Measurements from ENCODE around the gene ITSN1.

Gene ITSN1

DNA sequence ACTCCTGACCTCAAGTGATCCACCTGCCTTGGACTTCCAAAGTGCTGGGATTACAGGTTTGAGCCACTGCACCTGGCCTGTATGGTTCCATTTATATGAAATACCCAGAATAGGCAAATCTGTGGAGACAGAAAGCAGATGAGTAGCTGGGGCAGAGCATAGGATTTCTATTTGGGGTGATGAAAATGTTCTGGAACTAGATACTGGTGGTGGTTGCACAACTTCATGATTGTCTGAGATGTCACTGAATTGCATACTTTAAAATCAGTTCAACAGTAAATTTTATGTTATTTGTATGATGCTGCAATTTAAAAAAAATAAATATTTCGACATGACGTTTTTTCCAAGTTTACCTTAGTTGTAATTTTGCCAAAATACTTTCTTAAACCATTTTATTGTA, 23.9 kb downstream of the ITSN1 start:
- DNase-seq (ENCODE audit: low spot score) = no peak
- in situ Hi-C loops (cut with MboI; ENCODE audit: low sequenced_read_pairs, unreplicated experiment) = no loop called here
- TF ChIP-seq, protein P1, sequence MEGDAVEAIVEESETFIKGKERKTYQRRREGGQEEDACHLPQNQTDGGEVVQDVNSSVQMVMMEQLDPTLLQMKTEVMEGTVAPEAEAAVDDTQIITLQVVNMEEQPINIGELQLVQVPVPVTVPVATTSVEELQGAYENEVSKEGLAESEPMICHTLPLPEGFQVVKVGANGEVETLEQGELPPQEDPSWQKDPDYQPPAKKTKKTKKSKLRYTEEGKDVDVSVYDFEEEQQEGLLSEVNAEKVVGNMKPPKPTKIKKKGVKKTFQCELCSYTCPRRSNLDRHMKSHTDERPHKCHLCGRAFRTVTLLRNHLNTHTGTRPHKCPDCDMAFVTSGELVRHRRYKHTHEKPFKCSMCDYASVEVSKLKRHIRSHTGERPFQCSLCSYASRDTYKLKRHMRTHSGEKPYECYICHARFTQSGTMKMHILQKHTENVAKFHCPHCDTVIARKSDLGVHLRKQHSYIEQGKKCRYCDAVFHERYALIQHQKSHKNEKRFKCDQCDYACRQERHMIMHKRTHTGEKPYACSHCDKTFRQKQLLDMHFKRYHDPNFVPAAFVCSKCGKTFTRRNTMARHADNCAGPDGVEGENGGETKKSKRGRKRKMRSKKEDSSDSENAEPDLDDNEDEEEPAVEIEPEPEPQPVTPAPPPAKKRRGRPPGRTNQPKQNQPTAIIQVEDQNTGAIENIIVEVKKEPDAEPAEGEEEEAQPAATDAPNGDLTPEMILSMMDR (IDR thresholded peaks at IDR 0.05; ENCODE audit: borderline replicate concordance, control extremely low read depth, extremely low read depth, insufficient read depth, missing control alignments) = no peak

DNA sequence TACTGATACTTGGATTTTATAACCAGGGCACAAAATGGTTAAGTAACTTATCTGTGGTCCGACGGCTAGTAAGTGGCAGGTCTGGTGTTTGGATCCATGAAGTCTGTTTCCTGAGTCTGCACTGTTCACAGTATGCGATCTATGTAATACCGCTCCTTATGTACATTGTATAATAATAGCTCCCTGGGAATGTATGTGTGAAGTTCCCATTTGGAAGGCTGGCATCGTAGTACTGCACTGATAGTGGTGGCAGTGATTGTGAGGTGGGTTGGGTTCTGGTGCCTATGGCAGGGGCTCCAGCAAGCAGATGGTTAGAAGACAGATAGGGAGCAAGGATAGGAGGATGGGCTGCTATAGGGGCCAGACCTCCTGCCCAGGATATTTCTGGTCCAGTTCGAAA, 25.3 kb downstream of the ITSN1 start:
- TF ChIP-seq, protein P1 (IDR thresholded peaks at IDR 0.05; ENCODE audit: borderline replicate concordance, control extremely low read depth, extremely low read depth, insufficient read depth, missing control alignments) = no peak
- in situ Hi-C loops (cut with MboI; ENCODE audit: low sequenced_read_pairs, unreplicated experiment) = no loop called here
- DNase-seq (ENCODE audit: low spot score) = no peak

DNA sequence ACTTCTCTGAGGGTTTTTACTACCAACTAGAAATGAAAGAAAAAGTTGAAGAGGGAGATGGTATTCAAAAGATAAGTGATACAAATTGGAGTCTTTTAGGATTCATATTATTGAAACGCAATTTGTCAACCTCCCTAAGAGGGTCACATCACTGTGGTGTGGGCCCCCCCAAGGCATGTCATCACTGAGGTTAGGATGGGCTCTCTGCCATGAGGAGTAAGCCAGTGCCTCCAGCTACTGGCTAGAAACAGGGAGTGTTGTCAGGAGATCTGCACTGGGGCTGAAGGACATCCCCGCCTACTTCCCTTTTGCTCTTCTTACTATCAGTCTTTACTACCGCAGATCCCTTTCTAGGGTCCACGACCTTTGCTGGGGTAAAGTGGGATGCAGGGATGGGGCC, 25.9 kb downstream of the ITSN1 start:
- TF ChIP-seq, protein P1 (IDR thresholded peaks at IDR 0.05; ENCODE audit: borderline replicate concordance, control extremely low read depth, extremely low read depth, insufficient read depth, missing control alignments) = no peak
- DNase-seq (ENCODE audit: low spot score) = no peak
- in situ Hi-C loops (cut with MboI; ENCODE audit: low sequenced_read_pairs, unreplicated experiment) = no loop called here

DNA sequence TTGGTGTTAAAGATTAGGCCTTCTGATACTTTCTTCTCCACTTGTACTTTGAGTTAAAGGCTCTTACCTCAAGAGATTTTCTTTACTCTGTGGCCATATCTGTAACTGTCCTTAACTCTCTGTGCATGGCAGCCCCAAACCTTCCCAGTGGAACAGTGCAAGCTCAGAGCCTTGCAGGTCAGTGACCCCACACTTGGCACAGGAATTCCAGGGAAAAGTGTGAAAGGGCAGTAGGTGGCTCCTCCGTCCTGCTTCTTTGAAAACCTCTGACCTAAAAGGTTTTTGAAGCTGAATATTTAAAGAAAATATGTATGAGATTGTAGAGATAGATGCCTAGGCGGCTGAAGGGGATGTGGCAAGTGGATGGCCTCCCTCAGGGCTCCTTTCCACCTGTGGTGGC, 26.3 kb downstream of the ITSN1 start:
- in situ Hi-C loops (cut with MboI; ENCODE audit: low sequenced_read_pairs, unreplicated experiment) = no loop called here
- DNase-seq (ENCODE audit: low spot score) = no peak
- TF ChIP-seq, protein P1 (IDR thresholded peaks at IDR 0.05; ENCODE audit: borderline replicate concordance, control extremely low read depth, extremely low read depth, insufficient read depth, missing control alignments) = no peak

DNA sequence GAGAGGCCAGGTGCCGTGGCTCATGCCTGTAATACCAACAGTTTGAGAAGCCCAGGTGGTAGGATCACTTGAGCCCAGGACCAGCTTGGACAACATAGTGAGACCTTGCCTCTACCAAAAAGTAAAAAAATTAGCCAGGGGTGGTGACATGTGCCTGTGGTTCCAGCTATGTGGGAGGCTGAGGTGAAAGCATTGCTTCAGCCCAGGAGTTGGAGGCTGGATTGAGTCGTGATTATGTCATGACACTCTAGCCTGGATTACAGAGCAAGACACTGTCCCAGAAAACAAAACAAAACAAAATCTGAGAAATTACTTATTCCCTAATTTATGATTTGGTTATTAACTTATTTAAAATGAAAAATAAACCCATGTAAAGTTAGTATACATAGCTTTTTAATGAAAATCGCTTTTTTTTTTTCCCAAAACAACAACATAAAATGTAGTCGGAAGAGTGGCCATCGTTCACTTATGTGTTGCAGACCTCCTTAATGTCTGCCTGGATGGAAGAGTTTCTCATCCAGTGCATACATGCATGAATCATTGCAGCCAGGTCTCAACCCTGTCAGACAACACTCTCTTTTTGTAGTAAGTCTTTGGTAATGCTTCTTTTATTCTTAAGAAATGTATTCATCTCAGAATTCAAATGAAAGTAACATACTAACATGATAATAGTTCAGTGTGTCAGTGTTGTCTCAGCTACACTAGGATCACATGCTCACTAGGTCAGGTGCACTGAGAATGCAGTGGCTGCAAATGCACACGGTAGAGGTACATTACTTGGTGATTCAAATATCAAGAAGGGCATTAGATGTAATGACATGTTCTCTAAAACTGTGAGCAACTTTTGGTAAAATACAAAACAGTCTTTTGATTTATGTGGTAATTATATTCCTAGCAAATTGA, 28.0 kb downstream of the ITSN1 start:
- in situ Hi-C loops (cut with MboI; ENCODE audit: low sequenced_read_pairs, unreplicated experiment) = no loop called here
- TF ChIP-seq, protein P1 (IDR thresholded peaks at IDR 0.05; ENCODE audit: borderline replicate concordance, control extremely low read depth, extremely low read depth, insufficient read depth, missing control alignments) = no peak
- DNase-seq (ENCODE audit: low spot score) = no peak

DNA sequence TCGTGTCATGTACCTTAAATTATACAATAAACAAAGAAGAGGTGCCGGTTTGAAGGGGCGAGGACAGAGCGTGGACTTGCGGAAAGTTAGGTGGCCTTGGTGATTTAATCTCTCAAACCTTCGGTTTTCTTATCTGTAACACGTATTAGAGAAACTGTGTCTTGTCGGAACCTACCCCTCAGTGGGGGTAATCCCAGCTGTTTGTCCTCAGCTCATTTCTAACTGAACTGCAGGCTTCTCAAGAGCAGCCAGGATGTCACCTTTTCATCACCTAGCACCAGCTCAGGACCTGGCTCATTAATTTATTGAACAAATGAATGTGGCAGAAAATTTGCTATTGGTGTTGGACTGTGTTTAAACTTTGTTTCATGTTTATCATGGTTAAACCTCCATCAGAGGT, 31.2 kb downstream of the ITSN1 start:
- DNase-seq (ENCODE audit: low spot score) = no peak
- in situ Hi-C loops (cut with MboI; ENCODE audit: low sequenced_read_pairs, unreplicated experiment) = no loop called here
- TF ChIP-seq, protein P1 (IDR thresholded peaks at IDR 0.05; ENCODE audit: borderline replicate concordance, control extremely low read depth, extremely low read depth, insufficient read depth, missing control alignments) = no peak

All from GM13976 (cell line).